ENCODE data around the gene RPRD2. TPM values are rescaled to one million over a fixed set of nuclear protein-coding genes. Genes with fewer than 3 reads are reported as not detected.

Gene RPRD2
- total and polyA plus RNA-seq, 2 donors (not counting 1 experiment from before 2014, with no cell fraction given): 16.6 to 49.1 TPM

- no peak overlapping the region for H3K4me3 Mint-ChIP-seq
- Histone ChIP-seq H3K4me2 (replicated peaks; ENCODE audit: low read depth, low read length, poor library complexity, severe bottlenecking) (no peak overlapping the region), H3K9me3 (ENCODE audit: control extremely low read depth in 1 of 3, control insufficient read depth in 2 of 3, insufficient read depth in 1 of 3, low read length in 2 of 3) (no peaks in the 10 kb centered on the region), H3K27me3 (replicated peaks in 1 of 4; ENCODE audit: control extremely low read depth in 1 of 4, control insufficient read depth in 3 of 4, insufficient read depth in 4 of 4, low read length in 3 of 4) (no peaks in the 10 kb centered on the region), H3K79me2 (ENCODE audit: control insufficient read depth, insufficient read depth, low read length) (no peaks in the 10 kb centered on the region), H3K4me3 (ENCODE audit: control extremely low read depth in 1 of 5, extremely low read depth in 1 of 5, insufficient read depth in 1 of 5, low read depth in 2 of 5, low read length in 4 of 5) (no peak overlapping the region), H3K4me1 (ENCODE audit: control insufficient read depth in 2 of 2, insufficient read depth in 2 of 2, low read length in 2 of 2) (no peaks in the 10 kb centered on the region), H4K20me1 (ENCODE audit: control insufficient read depth, insufficient read depth, low read length, poor library complexity, severe bottlenecking) (peaks cover 5% of the 10 kb centered on the region), H2AFZ (ENCODE audit: insufficient read depth, low read depth, low read length, poor library complexity, severe bottlenecking) (no peak overlapping the region), H3K36me3 (replicated peaks in 1 of 2; ENCODE audit: control extremely low read depth in 1 of 2, control insufficient read depth in 1 of 2, extremely low read depth in 1 of 2, insufficient read depth in 2 of 2, low read length in 1 of 2) (peaks cover 7 to 63% of the 10 kb centered on the region in 2 experiments), H3K27ac (ENCODE audit: low read length in 2 of 2) (no peak overlapping the region), H3K9ac (ENCODE audit: low read length) (no peak overlapping the region)
- ATAC-seq (ENCODE audit: low read depth) (no peak), DNase-seq (no peak)
- ChIA-PET POLR2A (interaction anchor here (0.5 kb wide), 1 partner anchor 112 kb away, joined by 5 read pairs; no protein-coding TSS in a partner anchor), CTCF (interaction anchor here (1.1 kb wide), 1 partner anchor 8 kb away, joined by 4 read pairs; no protein-coding TSS in a partner anchor)
- no peaks in the 10 kb centered on the region for H3K4me1 Mint-ChIP-seq
- no peaks in the 10 kb centered on the region for H3K9me3 Mint-ChIP-seq (ENCODE audit: insufficient read depth)
- no peak for TF ChIP-seq EZH2 (IDR thresholded peaks at IDR 0.05; ENCODE audit: borderline replicate concordance, insufficient read depth, low read depth, low read length, poor library complexity, severe bottlenecking)
- TF ChIP-seq, protein P1, sequence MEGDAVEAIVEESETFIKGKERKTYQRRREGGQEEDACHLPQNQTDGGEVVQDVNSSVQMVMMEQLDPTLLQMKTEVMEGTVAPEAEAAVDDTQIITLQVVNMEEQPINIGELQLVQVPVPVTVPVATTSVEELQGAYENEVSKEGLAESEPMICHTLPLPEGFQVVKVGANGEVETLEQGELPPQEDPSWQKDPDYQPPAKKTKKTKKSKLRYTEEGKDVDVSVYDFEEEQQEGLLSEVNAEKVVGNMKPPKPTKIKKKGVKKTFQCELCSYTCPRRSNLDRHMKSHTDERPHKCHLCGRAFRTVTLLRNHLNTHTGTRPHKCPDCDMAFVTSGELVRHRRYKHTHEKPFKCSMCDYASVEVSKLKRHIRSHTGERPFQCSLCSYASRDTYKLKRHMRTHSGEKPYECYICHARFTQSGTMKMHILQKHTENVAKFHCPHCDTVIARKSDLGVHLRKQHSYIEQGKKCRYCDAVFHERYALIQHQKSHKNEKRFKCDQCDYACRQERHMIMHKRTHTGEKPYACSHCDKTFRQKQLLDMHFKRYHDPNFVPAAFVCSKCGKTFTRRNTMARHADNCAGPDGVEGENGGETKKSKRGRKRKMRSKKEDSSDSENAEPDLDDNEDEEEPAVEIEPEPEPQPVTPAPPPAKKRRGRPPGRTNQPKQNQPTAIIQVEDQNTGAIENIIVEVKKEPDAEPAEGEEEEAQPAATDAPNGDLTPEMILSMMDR (IDR thresholded peaks at IDR 0.05): no peak
- 100% methylated on average over 2 of the region's 4 CpGs for WGBS (ENCODE audit: insufficient coverage)
- intact Hi-C loops (cut with micrococcal nuclease): no loop called here
- H3K27me3 Mint-ChIP-seq: no peaks in the 10 kb centered on the region
- no peak overlapping the region for H3K27ac Mint-ChIP-seq
These were observed 17.6 kb upstream of the RPRD2 start for GRCh38 chr1:150346316-150346715.

GRCh38 chr1:150352866-150353265 lies 11.1 kb upstream of the RPRD2 start:
- no peaks in the 10 kb centered on the region for H3K9me3 Mint-ChIP-seq (ENCODE audit: insufficient read depth)
- no peak for DNase-seq
- no peak overlapping the region for H3K4me3 Mint-ChIP-seq
- Histone ChIP-seq H3K9ac (ENCODE audit: low read length) (no peak overlapping the region), H2AFZ (ENCODE audit: insufficient read depth, low read depth, low read length, poor library complexity, severe bottlenecking) (no peak overlapping the region), H3K27ac (ENCODE audit: low read length in 2 of 2) (no peak overlapping the region), H3K4me2 (replicated peaks; ENCODE audit: low read depth, low read length, poor library complexity, severe bottlenecking) (no peak overlapping the region), H3K9me3 (ENCODE audit: control extremely low read depth in 1 of 3, control insufficient read depth in 2 of 3, insufficient read depth in 1 of 3, low read length in 2 of 3) (no peaks in the 10 kb centered on the region), H3K79me2 (ENCODE audit: control insufficient read depth, insufficient read depth, low read length) (no peaks in the 10 kb centered on the region), H4K20me1 (ENCODE audit: control insufficient read depth, insufficient read depth, low read length, poor library complexity, severe bottlenecking) (no peaks in the 10 kb centered on the region), H3K4me3 (ENCODE audit: control extremely low read depth in 1 of 5, extremely low read depth in 1 of 5, insufficient read depth in 1 of 5, low read depth in 2 of 5, low read length in 4 of 5) (no peak overlapping the region), H3K4me1 (ENCODE audit: control insufficient read depth in 2 of 2, insufficient read depth in 2 of 2, low read length in 2 of 2) (no peaks in the 10 kb centered on the region), H3K27me3 (replicated peaks in 1 of 4; ENCODE audit: control extremely low read depth in 1 of 4, control insufficient read depth in 3 of 4, insufficient read depth in 4 of 4, low read length in 3 of 4) (no peaks in the 10 kb centered on the region), H3K36me3 (replicated peaks in 1 of 2; ENCODE audit: control extremely low read depth in 1 of 2, control insufficient read depth in 1 of 2, extremely low read depth in 1 of 2, insufficient read depth in 2 of 2, low read length in 1 of 2) (peaks cover 11 to 37% of the 10 kb centered on the region in 2 experiments)
- POLR2A ChIA-PET: no interaction called here
- CTCF ChIA-PET: no interaction called here
- H3K27me3 Mint-ChIP-seq: no peaks in the 10 kb centered on the region
- H3K27ac Mint-ChIP-seq: no peak overlapping the region
- intact Hi-C loops (cut with micrococcal nuclease): no loop called here
- H3K4me1 Mint-ChIP-seq: no peaks in the 10 kb centered on the region
- 100% methylated on average over 2 of the region's 4 CpGs for WGBS (ENCODE audit: insufficient coverage)
- ATAC-seq (ENCODE audit: low read depth): no peak
- no peak for TF ChIP-seq EZH2 (IDR thresholded peaks at IDR 0.05; ENCODE audit: borderline replicate concordance, insufficient read depth, low read depth, low read length, poor library complexity, severe bottlenecking)
- TF ChIP-seq, protein P1 (IDR thresholded peaks at IDR 0.05): no peak
